Endothelial cell of umbilical vein (primary cell): ENCODE data around the gene NMT1. TPM values are rescaled to one million over a fixed set of nuclear protein-coding genes. Genes with fewer than 3 reads are reported as not detected.

Source experiments
- BruUV-seq: library from RNA; stranded (reverse); fragments of 400-500 nt; replicated peaks from 2 replicates; lab custom pipeline; 2021; lab: Mats Ljungman, UMichigan
- CTCF ChIA-PET: fragments of 300-600, 350-600 bp; sonication (Branson Sonifier 250); formaldehyde crosslinking; loops from one replicate; lab custom pipeline; 2021; ENCODE audit warnings: antibody characterized with exemption, inconsistent platforms; lab: Charles Lee
- POLR2A ChIA-PET: fragments of 300-600, 350-600 bp; sonication (Branson Sonifier 250); formaldehyde crosslinking; loops from one replicate; lab custom pipeline; 2021; ENCODE audit warnings: antibody characterized with exemption, inconsistent platforms; lab: Charles Lee
- DNase-seq: peaks from one replicate; pipeline ENCODE4 v3.0.0-alpha.2; 2011; ENCODE audit warnings: low read depth, low spot score
- FAIRE-seq: peaks from 2 replicates; lab custom pipeline; 2011; peaks lifted over from hg19 to GRCh38; lab: Jason Lieb, UNC
- H2AFZ ChIP-seq: 2 replicates; pipeline ENCODE4 v1.6.0; 2012; ENCODE audit warnings: low read depth, low read length, control low read depth, inconsistent platforms
- H3K27ac ChIP-seq: 2 replicates; pipeline ENCODE4 v1.5.1; 2011; ENCODE audit warnings: low read depth, mild to moderate bottlenecking, control low read depth, low read length, moderate library complexity; ENCODE audit not compliant: insufficient read depth
- H3K27me3 ChIP-seq, 2 experiments: 2 replicates each; pipeline versions ENCODE4 v1.6.0 to v1.6.1; 2011; ENCODE audit warnings: low read length in 2 of 2, mixed read lengths in 1 of 2; ENCODE audit not compliant: control insufficient read depth in 2 of 2, insufficient read depth in 2 of 2
- H3K36me3 ChIP-seq, 2 experiments: 2 replicates in 1 of 2; 3 replicates in 1 of 2; pipeline ENCODE4 v1.5.1; 2011; ENCODE audit warnings: low read length in 2 of 2, mild to moderate bottlenecking in 1 of 2, moderate library complexity in 1 of 2; ENCODE audit not compliant: control insufficient read depth in 2 of 2, insufficient read depth in 2 of 2; ENCODE audit errors: extremely low read depth in 1 of 2
- H3K4me1 ChIP-seq: 3 replicates; pipeline ENCODE4 v1.5.1; 2011; ENCODE audit warnings: mild to moderate bottlenecking, low read length; ENCODE audit not compliant: control insufficient read depth, insufficient read depth; ENCODE audit errors: extremely low read depth
- H3K4me2 ChIP-seq: 2 replicates; pipeline ENCODE4 v1.6.1; 2011; ENCODE audit warnings: low read length, control low read depth, mixed read lengths; ENCODE audit not compliant: insufficient read depth
- H3K4me3 ChIP-seq, 3 experiments: fragments of 200-600 bp in 1 of 3; sonication (generic), shearing (Covaris generic) in 1 of 3; replicated peaks in 1 of 3; 2 replicates each; pipeline ENCODE4 v1.5.1; 2011 to 2016; ENCODE audit warnings: control low read depth in 3 of 3, low read length in 3 of 3, mild to moderate bottlenecking in 2 of 3, inconsistent platforms in 1 of 3, low read depth in 1 of 3, moderate library complexity in 1 of 3; ENCODE audit not compliant: insufficient read depth in 1 of 3
- H3K79me2 ChIP-seq: 2 replicates; pipeline ENCODE4 v1.6.0; 2012; ENCODE audit warnings: low read length, inconsistent platforms; ENCODE audit not compliant: control insufficient read depth, insufficient read depth
- H3K9ac ChIP-seq: replicated peaks from 2 replicates; pipeline ENCODE3; 2011; ENCODE audit warnings: low read length, control low read depth; ENCODE audit not compliant: insufficient read depth; ENCODE audit errors: extremely low read depth
- H3K9me1 ChIP-seq: replicated peaks from 3 replicates; pipeline ENCODE4 v1.6.0; 2011; ENCODE audit warnings: mild to moderate bottlenecking, low read length; ENCODE audit not compliant: control insufficient read depth, insufficient read depth; ENCODE audit errors: extremely low read depth
- H3K9me3 ChIP-seq: replicated peaks from 2 replicates; pipeline ENCODE4 v1.5.1; 2012; ENCODE audit warnings: low read length, inconsistent platforms; ENCODE audit not compliant: control insufficient read depth, insufficient read depth
- H4K20me1 ChIP-seq: replicated peaks from 2 replicates; pipeline ENCODE3; 2011; ENCODE audit warnings: mild to moderate bottlenecking, low read length; ENCODE audit not compliant: control insufficient read depth, insufficient read depth; ENCODE audit errors: extremely low read depth
- CTCF ChIP-seq, 2 donors: IDR thresholded peaks; 1 replicate in 1 of 2; 2 replicates in 1 of 2; pipeline ENCODE4 v1.5.1; 2011; ENCODE audit warnings: low read length in 2 of 2, mild to moderate bottlenecking in 2 of 2, moderate library complexity in 2 of 2, control low read depth in 1 of 2, inconsistent platforms in 1 of 2, low read depth in 1 of 2; ENCODE audit not compliant: insufficient read depth in 1 of 2; ENCODE audit errors: extremely low read depth in 1 of 2
- EZH2 ChIP-seq: IDR thresholded peaks from 2 replicates; pipeline ENCODE4 v1.6.1; 2012; ENCODE audit warnings: borderline replicate concordance, low read depth, mild to moderate bottlenecking, moderate library complexity, low read length, inconsistent platforms; ENCODE audit not compliant: severe bottlenecking
- GATA2 ChIP-seq: IDR thresholded peaks from 2 replicates; pipeline ENCODE4 v1.7.0; 2011; ENCODE audit warnings: low read depth, mild to moderate bottlenecking, moderate library complexity, mixed read lengths, low read length; ENCODE audit not compliant: insufficient read length, insufficient read depth
- JUN ChIP-seq: IDR thresholded peaks from 2 replicates; pipeline ENCODE4 v1.6.1; 2011; ENCODE audit warnings: borderline replicate concordance, low read depth; ENCODE audit not compliant: insufficient read length, insufficient read depth
- MYC ChIP-seq: IDR thresholded peaks from one replicate; pipeline ENCODE4 v1.6.1; 2011; ENCODE audit warnings: mild to moderate bottlenecking, low read depth, low read length
- POLR2A ChIP-seq: IDR thresholded peaks from 2 replicates; pipeline ENCODE4 v1.6.1; 2012; ENCODE audit warnings: low read depth, mild to moderate bottlenecking, control low read depth, low read length
- POLR2AphosphoS5 ChIP-seq: IDR thresholded peaks from 2 replicates; pipeline ENCODE4 v1.6.1; 2012; ENCODE audit warnings: low read depth, mild to moderate bottlenecking, control low read depth, low read length, moderate library complexity; ENCODE audit not compliant: insufficient read depth
- dilution Hi-C: fragments of 300-500 bp; cut with MboI; formaldehyde crosslinking; loops from one replicate; pipeline ENCODE4 v1.15.0; 2019; ENCODE audit warnings: low sequenced_read_pairs; ENCODE audit not compliant: extremely low pct_ligation_motif_present
- intact Hi-C: fragments of 100-400 bp; cut with micrococcal nuclease; formaldehyde crosslinking; loops from one replicate; pipeline ENCODE4 v1.10.0; 2022
- polyA plus RNA-seq, 4 experiments: library from polyadenylated mRNA; depleted of rRNA in 3 of 4; stranded (reverse) in 3 of 4; unstranded in 1 of 4; fragments of >200 nt; gene quantifications; 2 replicates each; pipeline versions ENCODE4 v1.2.1 to v1.2.3, GENCODE V29; 2011 to 2012; ENCODE audit warnings: missing spikeins in 1 of 4
- total RNA-seq: library from RNA; stranded (reverse); gene quantifications from 2 replicates; pipeline ENCODE4 v1.2.3, GENCODE V29; 2021
- TF ChIP-seq, protein P1 (sequence below): IDR thresholded peaks from 2 replicates; pipeline ENCODE4 v1.6.1; 2011; ENCODE audit not compliant: insufficient read depth, insufficient read length

The NMT1 gene
- total and polyA plus RNA-seq, 2 donors (not counting 3 experiments of a cell fraction or from before 2014, with no cell fraction given), result 37.6 to 135 TPM

- TF ChIP-seq MYC (peak; percentile 20), JUN (no peak), EZH2 (no peak), GATA2 (no peak), POLR2AphosphoS5 (peak; percentile 100), POLR2A (peak; percentile 100), CTCF (IDR thresholded peaks at IDR 0.05; ENCODE audit: extremely low read depth in 1 of 2, insufficient read depth in 1 of 2, low read depth in 1 of 2, low read length in 2 of 2) (no peak)
- TF ChIP-seq, protein P1, sequence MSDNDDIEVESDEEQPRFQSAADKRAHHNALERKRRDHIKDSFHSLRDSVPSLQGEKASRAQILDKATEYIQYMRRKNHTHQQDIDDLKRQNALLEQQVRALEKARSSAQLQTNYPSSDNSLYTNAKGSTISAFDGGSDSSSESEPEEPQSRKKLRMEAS, result no peak
- no peaks in the 10 kb centered on the region for H3K27me3 ChIP-seq
- peak within 1 kb of the TSS; percentile 97 for H3K27ac ChIP-seq
- ChIA-PET CTCF (interaction anchor here (0.8 to 10.4 kb wide), 17 partner anchors 9 to 168 kb away, joined by 3 to 393 read pairs (median 9); partner anchors contain the start of genes ACBD4, HEXIM2, MAP3K14 and NMT1), POLR2A (interaction anchor here (0.5 to 6.1 kb wide), 20 partner anchors 9 to 244 kb away, joined by 3 to 189 read pairs (median 5); partner anchors contain the start of genes ACBD4, HEXIM2 and NMT1)
- H3K9me3 ChIP-seq, result no peaks in the 10 kb centered on the region
- no peaks in the 10 kb centered on the region for H3K9me1 ChIP-seq
- peak; percentile 98 for FAIRE-seq
- H3K9ac ChIP-seq, result peak within 1 kb of the TSS; percentile 99
- H3K4me3 ChIP-seq, result peak within 1 kb of the TSS; percentile 68 to 95 (median 90)
- BruUV-seq, result no TSS peak
- H3K36me3 ChIP-seq, result no peaks in the 10 kb centered on the region
- DNase-seq, result peak; percentile 100
- peak within 1 kb of the TSS; percentile 85 for H3K4me2 ChIP-seq
- H4K20me1 ChIP-seq, result no peaks in the 10 kb centered on the region
- H3K4me1 ChIP-seq, result peaks cover 24% of the 10 kb centered on the region
- peak within 1 kb of the TSS; percentile 49 for H2AFZ ChIP-seq
- dilution Hi-C loops (no loop called here), intact Hi-C loops (loop anchor here (1.0 to 10.0 kb wide), 5 partner anchors 13 to 226 kb away; partner anchors contain the start of genes ACBD4, HEXIM2 and MAP3K14)
- peaks cover 30% of the 10 kb centered on the region for H3K79me2 ChIP-seq
These were observed 87.3 kb downstream of the NMT1 start, which contains the start of gene HEXIM1 for GRCh38 chr17:45148183-45149036. Gene HEXIM1, plus strand, starts transcription at chr17:45148475. Its CDS starts 716 bp downstream, at chr17:45149191.
